ENCODE results near the gene EVX2.

Gene EVX2

DNA sequence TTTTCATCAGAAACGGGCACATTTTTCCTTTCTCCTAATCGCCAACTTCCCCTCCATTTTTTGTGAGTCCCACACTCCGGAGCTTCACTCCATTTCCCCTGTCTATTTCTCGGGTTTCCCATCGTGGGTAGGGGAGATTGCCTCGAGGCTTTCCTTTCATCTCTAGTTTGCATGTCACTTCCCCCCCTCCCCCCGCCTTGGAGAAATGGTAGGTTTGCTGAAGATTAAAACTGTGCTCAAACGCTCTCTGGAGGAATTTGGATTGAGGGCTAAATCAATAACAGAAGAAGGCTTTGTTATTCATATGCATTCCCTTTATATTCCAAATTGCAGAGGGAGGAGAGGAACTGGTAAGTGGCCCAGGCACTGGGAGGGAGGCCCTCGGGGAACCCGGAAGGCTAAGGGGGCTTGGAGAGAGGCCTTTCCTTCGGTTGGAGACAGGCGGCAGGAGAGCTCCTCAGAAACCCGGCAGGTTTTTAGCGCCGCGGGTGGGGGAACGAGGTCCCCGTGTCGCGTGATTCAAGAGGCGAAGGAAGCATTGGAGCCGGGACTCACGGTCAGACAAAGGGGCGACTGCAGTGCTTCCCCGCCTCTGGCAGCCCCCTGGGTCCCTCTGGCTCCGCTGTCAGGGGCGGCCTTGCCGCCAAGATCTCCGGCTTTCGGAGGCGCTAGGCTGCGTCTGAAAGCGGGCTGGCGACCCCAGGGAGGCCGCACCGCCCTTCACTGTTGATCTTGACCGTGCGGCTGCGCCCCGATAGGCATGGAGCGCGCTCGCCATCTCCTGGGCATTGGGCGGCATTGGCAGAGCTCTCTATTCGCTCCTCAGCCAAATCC is 13.4 kb upstream of the EVX2 start:
- H3K36me3 ChIP-seq (ENCODE audit: insufficient read depth, low read length), result no peaks in the 10 kb centered on the region
- peak overlapping the region; percentile 74 for H3K4me2 ChIP-seq (ENCODE audit: insufficient read depth, low read length)
- H3K4me1 ChIP-seq (ENCODE audit: insufficient read depth, low read length), result peaks cover 44% of the 10 kb centered on the region
- H3K27ac ChIP-seq (ENCODE audit: low read length), result peak overlapping the region; percentile 92
- H2AFZ ChIP-seq (ENCODE audit: low read depth, low read length), result peak overlapping the region; percentile 90
- H4K20me1 ChIP-seq (ENCODE audit: insufficient read depth, low read length), result no peaks in the 10 kb centered on the region
- peak; percentile 82 for ATAC-seq (ENCODE audit: insufficient read depth, low read depth)
- H3K4me3 ChIP-seq (ENCODE audit: low read depth in 1 of 2, low read length in 2 of 2), result peak overlapping the region; percentile 17 to 57
- peaks cover 26% of the 10 kb centered on the region for H3K79me2 ChIP-seq (ENCODE audit: insufficient read depth, low read length)
- peak; percentile 86 for DNase-seq
- no peaks in the 10 kb centered on the region for H3K9me3 ChIP-seq (ENCODE audit: insufficient read depth, low read length, severe bottlenecking)
- H3K9ac ChIP-seq (ENCODE audit: low read depth, low read length), result peak overlapping the region; percentile 89
- TF ChIP-seq, protein P1, sequence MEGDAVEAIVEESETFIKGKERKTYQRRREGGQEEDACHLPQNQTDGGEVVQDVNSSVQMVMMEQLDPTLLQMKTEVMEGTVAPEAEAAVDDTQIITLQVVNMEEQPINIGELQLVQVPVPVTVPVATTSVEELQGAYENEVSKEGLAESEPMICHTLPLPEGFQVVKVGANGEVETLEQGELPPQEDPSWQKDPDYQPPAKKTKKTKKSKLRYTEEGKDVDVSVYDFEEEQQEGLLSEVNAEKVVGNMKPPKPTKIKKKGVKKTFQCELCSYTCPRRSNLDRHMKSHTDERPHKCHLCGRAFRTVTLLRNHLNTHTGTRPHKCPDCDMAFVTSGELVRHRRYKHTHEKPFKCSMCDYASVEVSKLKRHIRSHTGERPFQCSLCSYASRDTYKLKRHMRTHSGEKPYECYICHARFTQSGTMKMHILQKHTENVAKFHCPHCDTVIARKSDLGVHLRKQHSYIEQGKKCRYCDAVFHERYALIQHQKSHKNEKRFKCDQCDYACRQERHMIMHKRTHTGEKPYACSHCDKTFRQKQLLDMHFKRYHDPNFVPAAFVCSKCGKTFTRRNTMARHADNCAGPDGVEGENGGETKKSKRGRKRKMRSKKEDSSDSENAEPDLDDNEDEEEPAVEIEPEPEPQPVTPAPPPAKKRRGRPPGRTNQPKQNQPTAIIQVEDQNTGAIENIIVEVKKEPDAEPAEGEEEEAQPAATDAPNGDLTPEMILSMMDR (IDR thresholded peaks at IDR 0.05; ENCODE audit: borderline replicate concordance, extremely low read depth, low read length, poor library complexity, severe bottlenecking), result peak; percentile 91
- TF ChIP-seq EZH2 (IDR thresholded peaks at IDR 0.05; ENCODE audit: borderline replicate concordance, low read depth, low read length, severe bottlenecking), result no peak
- H3K27me3 ChIP-seq (ENCODE audit: insufficient read depth, low read length, poor library complexity), result no peaks in the 10 kb centered on the region

DNA sequence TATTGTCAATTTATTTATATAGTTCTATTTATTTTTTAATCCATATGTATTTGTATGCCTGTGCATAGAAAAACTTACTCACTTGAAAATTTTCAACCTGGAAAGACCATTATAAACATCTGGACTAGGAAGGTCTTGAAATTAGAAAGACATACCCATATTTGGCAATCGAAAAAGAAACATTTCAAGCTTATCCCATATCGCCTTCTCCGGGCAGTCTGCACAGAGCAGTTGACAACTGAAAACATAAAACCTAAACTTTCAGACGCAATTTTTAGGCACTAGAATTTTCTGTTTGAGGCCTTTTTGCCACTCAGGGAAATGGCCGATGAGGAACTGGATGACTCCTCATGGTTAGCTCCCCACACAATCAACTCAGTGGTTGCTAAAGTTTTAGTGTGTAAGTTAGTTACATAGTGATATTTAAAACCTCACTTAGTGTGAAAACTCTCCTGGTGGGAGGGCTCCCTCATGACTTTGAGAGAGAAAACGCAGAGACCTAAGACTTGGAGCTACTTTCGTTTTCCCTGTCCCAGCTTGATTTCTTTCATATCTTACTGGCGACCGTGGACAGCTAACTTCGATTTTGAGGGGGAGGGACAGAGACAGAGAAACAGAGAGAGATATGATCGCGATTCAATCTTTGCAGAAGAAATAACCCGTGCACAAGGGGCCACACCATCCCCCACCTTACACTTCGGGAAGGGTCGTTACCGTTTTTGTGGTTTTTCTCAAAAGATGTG is 12.7 kb upstream of the EVX2 start:
- Histone ChIP-seq H3K4me1 (ENCODE audit: insufficient read depth, low read length) (peaks cover 44% of the 10 kb centered on the region), H3K9me3 (ENCODE audit: insufficient read depth, low read length, severe bottlenecking) (no peaks in the 10 kb centered on the region), H3K79me2 (ENCODE audit: insufficient read depth, low read length) (peaks cover 26% of the 10 kb centered on the region), H3K27ac (ENCODE audit: low read length) (peak overlapping the region; percentile 92), H3K27me3 (ENCODE audit: insufficient read depth, low read length, poor library complexity) (no peaks in the 10 kb centered on the region), H3K9ac (ENCODE audit: low read depth, low read length) (peak overlapping the region; percentile 89), H3K4me2 (ENCODE audit: insufficient read depth, low read length) (peak overlapping the region; percentile 74), H3K4me3 (ENCODE audit: low read depth in 1 of 2, low read length in 2 of 2) (peak overlapping the region; percentile 17 to 57), H4K20me1 (ENCODE audit: insufficient read depth, low read length) (no peaks in the 10 kb centered on the region), H2AFZ (ENCODE audit: low read depth, low read length) (peak overlapping the region; percentile 90), H3K36me3 (ENCODE audit: insufficient read depth, low read length) (no peaks in the 10 kb centered on the region)
- no peak for TF ChIP-seq EZH2 (IDR thresholded peaks at IDR 0.05; ENCODE audit: borderline replicate concordance, low read depth, low read length, severe bottlenecking)
- TF ChIP-seq, protein P1 (IDR thresholded peaks at IDR 0.05; ENCODE audit: borderline replicate concordance, extremely low read depth, low read length, poor library complexity, severe bottlenecking), result peak; percentile 22
- peak; percentile 47 for ATAC-seq (ENCODE audit: insufficient read depth, low read depth)
- DNase-seq, result peak; percentile 71

DNA sequence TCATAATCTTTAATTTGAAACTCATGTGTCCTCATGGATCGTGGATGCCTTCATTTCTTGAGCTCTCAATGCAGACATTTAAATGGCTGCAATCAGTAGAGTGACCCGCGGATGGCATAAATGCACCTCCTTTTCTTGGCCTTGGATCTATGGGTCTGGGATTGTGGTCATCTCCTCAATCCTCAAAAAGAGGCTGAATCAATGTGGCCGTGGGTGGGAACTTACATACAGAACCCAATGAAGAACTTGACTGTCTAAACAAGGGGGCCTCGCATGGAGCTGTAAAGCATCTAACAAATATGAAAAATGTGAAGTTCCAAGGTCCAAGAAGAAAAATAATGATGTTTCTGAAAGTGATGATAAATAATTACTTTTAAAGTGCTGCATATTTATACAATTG is 11.7 kb upstream of the EVX2 start:
- ATAC-seq (ENCODE audit: insufficient read depth, low read depth) (no peak), DNase-seq (no peak)
- H3K4me2 ChIP-seq (ENCODE audit: insufficient read depth, low read length), result peak overlapping the region; percentile 74
- H3K9ac ChIP-seq (ENCODE audit: low read depth, low read length), result peak overlapping the region; percentile 89
- no peaks in the 10 kb centered on the region for H4K20me1 ChIP-seq (ENCODE audit: insufficient read depth, low read length)
- H3K9me3 ChIP-seq (ENCODE audit: insufficient read depth, low read length, severe bottlenecking), result no peaks in the 10 kb centered on the region
- TF ChIP-seq, protein P1 (IDR thresholded peaks at IDR 0.05; ENCODE audit: borderline replicate concordance, extremely low read depth, low read length, poor library complexity, severe bottlenecking), result no peak
- TF ChIP-seq EZH2 (IDR thresholded peaks at IDR 0.05; ENCODE audit: borderline replicate concordance, low read depth, low read length, severe bottlenecking), result no peak
- no peaks in the 10 kb centered on the region for H3K36me3 ChIP-seq (ENCODE audit: insufficient read depth, low read length)
- H2AFZ ChIP-seq (ENCODE audit: low read depth, low read length), result peak overlapping the region; percentile 90
- H3K27me3 ChIP-seq (ENCODE audit: insufficient read depth, low read length, poor library complexity), result no peaks in the 10 kb centered on the region
- H3K4me1 ChIP-seq (ENCODE audit: insufficient read depth, low read length), result peaks cover 44% of the 10 kb centered on the region
- H3K79me2 ChIP-seq (ENCODE audit: insufficient read depth, low read length), result peaks cover 26% of the 10 kb centered on the region
- H3K4me3 ChIP-seq (ENCODE audit: low read depth in 1 of 2, low read length in 2 of 2), result peak overlapping the region in 1 of 2 experiments; percentile 57; a peak in 2 of 4 replicates
- H3K27ac ChIP-seq (ENCODE audit: low read length), result peak overlapping the region; percentile 92

Data from DND-41 (cell line).